GM21526 (cell line): ENCODE data around the gene MPHOSPH9.

Experiments used
- ATAC-seq: cut with Tn5 transposase; IDR thresholded peaks from one replicate; pipeline ENCODE4 v1.9.1; 2021; ENCODE audit warnings: moderate library complexity; ENCODE audit not compliant: unreplicated experiment, low FRiP score

MPHOSPH9 gene

GRCh38 chr12:123134271-123134671 is 98.7 kb downstream of the MPHOSPH9 start:
- no peak for ATAC-seq

- no peak for ATAC-seq
Observed at GRCh38 chr12:123133701-123134100, 99.2 kb downstream of the MPHOSPH9 start.

GRCh38 chr12:123132951-123133619 is 99.9 kb downstream of the MPHOSPH9 start:
- no peak for ATAC-seq

- no peak for ATAC-seq
Observed at GRCh38 chr12:123131879-123132402, 101.0 kb downstream of the MPHOSPH9 start.

- no peak for ATAC-seq
Observed at GRCh38 chr12:123131291-123131832, 101.6 kb downstream of the MPHOSPH9 start.

- ATAC-seq = no peak
Observed at GRCh38 chr12:123129621-123130020, 103.3 kb downstream of the MPHOSPH9 start.

- ATAC-seq = no peak
Observed at GRCh38 chr12:123127182-123127495, 105.8 kb downstream of the MPHOSPH9 start.

GRCh38 chr12:123126294-123127181 is 106.4 kb downstream of the MPHOSPH9 start:
- no peak for ATAC-seq

GRCh38 chr12:123122626-123123025 is 110.3 kb downstream of the MPHOSPH9 start:
- no peak for ATAC-seq

GRCh38 chr12:123121670-123122069 is 111.3 kb downstream of the MPHOSPH9 start:
- ATAC-seq = no peak

GRCh38 chr12:123120452-123121166 is 112.3 kb downstream of the MPHOSPH9 start:
- ATAC-seq = peak; percentile 24

GRCh38 chr12:123119808-123120207 is 113.1 kb downstream of the MPHOSPH9 start:
- ATAC-seq = peak; percentile 88

GRCh38 chr12:123118497-123118896 is 114.4 kb downstream of the MPHOSPH9 start:
- no peak for ATAC-seq

GRCh38 chr12:123115409-123116121 is 117.4 kb downstream of the MPHOSPH9 start:
- ATAC-seq = no peak

- no peak for ATAC-seq
Observed at GRCh38 chr12:123114304-123115083, 118.4 kb downstream of the MPHOSPH9 start.

GRCh38 chr12:123113026-123113425 is 119.9 kb downstream of the MPHOSPH9 start:
- no peak for ATAC-seq

GRCh38 chr12:123111498-123112165 is 121.3 kb downstream of the MPHOSPH9 start:
- no peak for ATAC-seq

GRCh38 chr12:123109319-123109772 is 123.6 kb downstream of the MPHOSPH9 start:
- ATAC-seq = no peak

GRCh38 chr12:123108682-123109066 is 124.3 kb downstream of the MPHOSPH9 start:
- no peak for ATAC-seq
